Measurements from ENCODE around the gene HNRNPA1.
A peak's percentile ranks its signal among the peaks of the same experiment; 100 is the strongest.
"Not testable (repeated sequence)": the region's sequence is repeated elsewhere in the genome, so short reads cannot be mapped to it uniquely, and the experiment has no call there.

HNRNPA1 gene

DNA sequence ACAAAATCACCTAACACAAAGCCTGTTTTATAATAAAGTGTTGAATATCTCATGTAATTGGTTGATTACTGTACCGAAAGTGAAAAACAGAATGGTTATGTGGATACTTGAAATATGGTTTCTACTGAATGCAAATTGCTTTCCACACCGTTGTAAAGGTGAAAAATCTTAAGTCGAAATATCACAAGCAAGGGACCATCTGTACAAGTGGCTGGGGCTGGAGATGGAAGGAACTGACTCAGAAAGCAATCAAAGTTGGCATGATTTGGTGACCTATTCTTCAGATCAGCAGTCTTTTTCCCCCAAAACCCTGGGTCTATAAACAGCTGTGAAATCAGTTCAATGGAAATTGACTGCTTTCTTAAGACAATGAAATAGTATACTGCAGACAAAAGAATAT, 4.2 kb upstream of the HNRNPA1 start:
- no peak for DNase-seq (ENCODE audit: low spot score)

GRCh38 chr12:54277823-54278276, 2.7 kb upstream of the HNRNPA1 start:
- no peak for DNase-seq (ENCODE audit: low spot score)

GRCh38 chr12:54279227-54279631, 1.3 kb upstream of the HNRNPA1 start:
- no peak for DNase-seq (ENCODE audit: low spot score)

GRCh38 chr12:54279632-54280467, 676 bp upstream of the HNRNPA1 start, which contains the start of gene CBX5:
CBX5 (minus strand) TSS chr12:54280122; CDS start chr12:54257650, 22,472 bp downstream.
- DNase-seq (ENCODE audit: low spot score): peak; percentile 100

GRCh38 chr12:54281261-54281638, 724 bp downstream of the HNRNPA1 start:
- not testable (repeated sequence) for DNase-seq (ENCODE audit: low spot score)

DNA sequence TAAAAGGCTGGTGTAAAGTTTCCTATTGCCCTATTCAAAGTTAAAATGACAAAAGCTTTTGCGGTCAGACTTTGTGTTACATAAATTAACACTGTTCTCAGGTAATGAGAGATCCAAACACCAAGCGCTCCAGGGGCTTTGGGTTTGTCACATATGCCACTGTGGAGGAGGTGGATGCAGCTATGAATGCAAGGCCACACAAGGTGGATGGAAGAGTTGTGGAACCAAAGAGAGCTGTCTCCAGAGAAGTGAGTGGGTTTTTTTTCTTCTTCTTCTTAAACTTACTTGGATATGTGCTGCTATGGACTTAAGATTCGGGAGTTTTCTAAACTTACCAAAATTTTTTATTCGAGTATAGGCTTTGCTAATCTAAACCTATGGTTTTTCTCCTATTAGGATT, 1.2 kb downstream of the HNRNPA1 start:
- not testable (repeated sequence) for DNase-seq (ENCODE audit: low spot score)

- no peak for DNase-seq (ENCODE audit: low spot score)
Observed at GRCh38 chr12:54282949-54283593, 2.5 kb downstream of the HNRNPA1 start.

DNA sequence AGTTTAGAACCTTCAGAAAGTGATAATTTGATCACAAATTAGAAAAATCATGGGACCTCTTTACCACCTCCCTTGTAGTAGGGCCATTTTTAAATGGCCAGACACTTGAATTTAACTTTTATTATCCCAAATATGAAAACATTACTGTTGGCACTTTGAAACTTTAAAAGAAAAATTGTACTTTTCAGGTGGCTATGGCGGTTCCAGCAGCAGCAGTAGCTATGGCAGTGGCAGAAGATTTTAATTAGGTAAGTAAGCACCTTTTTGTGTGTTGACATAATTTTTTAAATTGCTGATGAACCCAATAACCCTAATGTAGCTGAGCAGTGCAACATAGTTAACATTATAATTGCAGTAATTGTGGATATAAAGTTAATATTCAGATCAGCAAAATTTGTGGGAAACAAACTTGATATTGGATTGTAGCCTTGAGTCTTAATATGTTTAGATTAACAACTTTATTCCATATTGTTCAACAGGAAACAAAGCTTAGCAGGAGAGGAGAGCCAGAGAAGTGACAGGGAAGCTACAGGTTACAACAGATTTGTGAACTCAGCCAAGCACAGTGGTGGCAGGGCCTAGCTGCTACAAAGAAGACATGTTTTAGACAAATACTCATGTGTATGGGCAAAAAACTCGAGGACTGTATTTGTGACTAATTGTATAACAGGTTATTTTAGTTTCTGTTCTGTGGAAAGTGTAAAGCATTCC, 3.7 kb downstream of the HNRNPA1 start:
- not testable (repeated sequence) for DNase-seq (ENCODE audit: low spot score)

GRCh38 chr12:54285150-54286041, 4.9 kb downstream of the HNRNPA1 start:
- no peak for DNase-seq (ENCODE audit: low spot score)

- no peak for DNase-seq (ENCODE audit: low spot score)
Observed at GRCh38 chr12:54286042-54287030, 5.8 kb downstream of the HNRNPA1 start.

- no peak for DNase-seq (ENCODE audit: low spot score)
Observed at GRCh38 chr12:54287261-54288157, 7.0 kb downstream of the HNRNPA1 start.

- no peak for DNase-seq (ENCODE audit: low spot score)
Observed at GRCh38 chr12:54292083-54292930, 11.8 kb downstream of the HNRNPA1 start.

- no peak for DNase-seq (ENCODE audit: low spot score)
Observed at GRCh38 chr12:54292931-54293241, 12.4 kb downstream of the HNRNPA1 start.

DNA sequence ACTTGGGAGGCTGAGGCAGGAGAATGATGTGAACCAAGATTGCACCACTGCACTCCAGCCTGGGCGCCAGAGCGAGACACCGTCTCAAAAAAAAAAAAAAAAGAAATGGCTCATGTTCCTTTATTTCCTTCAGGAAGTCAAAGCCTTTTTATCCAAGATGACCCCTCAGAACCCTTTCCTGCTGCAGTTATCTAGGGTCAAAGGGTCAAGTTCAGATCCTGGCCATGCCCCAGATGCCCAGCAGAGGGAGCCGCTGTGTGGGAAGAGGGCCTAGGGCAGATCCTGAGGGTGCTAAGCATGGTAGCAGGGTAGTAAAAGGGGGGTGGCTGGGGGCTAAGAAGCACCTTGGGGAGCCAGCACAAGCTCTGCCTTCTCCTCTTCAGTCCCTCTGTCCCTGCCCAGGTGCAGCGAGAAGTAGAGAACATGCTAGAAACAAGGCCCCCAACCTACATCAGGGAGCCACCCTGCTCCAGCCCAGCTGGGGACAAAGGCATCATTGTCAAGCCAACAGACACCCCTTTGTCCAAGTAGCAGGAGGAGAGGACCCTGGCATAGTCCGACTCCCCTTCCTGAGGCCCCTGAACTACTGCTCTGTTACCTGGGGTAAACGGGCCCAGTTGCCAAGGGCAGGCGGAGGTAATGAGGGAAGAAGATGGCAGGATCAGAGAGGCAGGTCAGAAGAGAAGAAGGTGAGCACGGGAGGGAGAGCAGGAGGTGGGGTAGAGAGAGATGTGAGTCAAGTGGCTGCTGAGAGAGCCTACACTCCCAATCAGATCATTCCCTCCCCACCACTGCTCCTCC, 13.8 kb downstream of the HNRNPA1 start:
- peak; percentile 76 for DNase-seq (ENCODE audit: low spot score)

- no peak for DNase-seq (ENCODE audit: low spot score)
Observed at GRCh38 chr12:54294953-54295566, 14.5 kb downstream of the HNRNPA1 start.

DNA sequence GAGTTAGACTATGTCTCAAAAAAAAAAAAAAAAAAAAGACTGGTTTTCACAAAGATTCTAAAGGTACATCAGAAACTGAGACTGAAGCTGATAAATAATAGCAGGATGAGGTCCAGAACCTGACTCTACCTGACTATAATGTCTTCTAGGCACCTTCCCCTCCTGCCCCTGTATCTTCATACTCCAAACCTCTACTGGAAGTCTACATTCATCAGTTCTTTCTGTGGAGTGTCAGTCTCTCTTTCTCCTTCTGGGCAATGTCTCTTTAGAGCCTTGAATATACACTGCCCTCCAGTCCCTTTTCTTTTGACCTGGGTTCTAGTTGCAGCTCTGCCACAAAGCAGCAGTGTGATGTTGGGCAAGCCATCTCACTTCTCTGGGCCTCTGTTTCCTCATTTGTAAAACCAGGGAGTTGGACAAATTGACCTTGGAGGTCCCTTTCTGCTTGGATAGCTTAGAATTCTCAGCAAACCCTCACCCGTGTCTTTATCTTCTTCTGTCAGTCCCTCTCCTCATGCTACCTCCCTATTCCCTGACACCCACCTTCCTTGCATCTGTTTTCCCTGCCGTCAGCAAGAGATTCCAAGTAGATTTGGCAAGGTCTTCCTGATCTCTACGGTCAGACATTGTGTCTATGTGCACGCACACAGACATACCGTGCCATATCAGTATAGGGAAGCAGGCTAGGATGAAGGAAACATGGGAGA, 16.0 kb downstream of the HNRNPA1 start:
- no peak for DNase-seq (ENCODE audit: low spot score)

GRCh38 chr12:54298904-54299303, 18.4 kb downstream of the HNRNPA1 start:
- no peak for DNase-seq (ENCODE audit: low spot score)

Measured in ecto neural progenitor cell (in vitro differentiated cells).